HCT116 (cell line): Measurements from ENCODE around the gene WNT2. TPM values are rescaled to one million over a fixed set of nuclear protein-coding genes. Genes with fewer than 3 reads are reported as not detected.

ENCODE experiments used
- ATAC-seq: fragments of 200-7000 bp; cut with Tn5 transposase; 2 replicates; pipeline ENCODE4 v1.9.1; 2020; ENCODE audit warnings: mild to moderate bottlenecking, moderate library complexity
- BruUV-seq: library from RNA; stranded (reverse); fragments of 400-500 nt; replicated peaks from 2 replicates; lab custom pipeline; 2021; lab: Mats Ljungman, UMichigan
- CTCF ChIA-PET: fragments of 300-600 bp; sonication (Branson Sonifier 250); formaldehyde crosslinking; loops from one replicate; lab custom pipeline; 2021; ENCODE audit warnings: antibody characterized with exemption; lab: Charles Lee
- POLR2A ChIA-PET: fragments of 300-600, 350-600 bp; sonication (Branson Sonifier 250); formaldehyde crosslinking; loops from one replicate; lab custom pipeline; 2021; ENCODE audit warnings: antibody characterized with exemption; lab: Charles Lee
- RAD21 ChIA-PET, 2 experiments: fragments of 300-600 bp; sonication (Branson Sonifier 250); formaldehyde crosslinking; loops; one replicate each; lab custom pipeline; 2023; ENCODE audit warnings: low total read pairs in 2 of 2; ENCODE audit not compliant: uncharacterized antibody in 2 of 2, unreplicated experiment in 2 of 2, low non-redundant PET in 1 of 2; lab: Charles Lee
- DNase-seq: peaks from one replicate; pipeline ENCODE4 v3.0.0-alpha.2; 2010; ENCODE audit warnings: low read depth, low spot score
- H2AFZ ChIP-seq: fragments of 200-600 bp; shearing (Covaris generic), sonication (generic); 2 replicates; pipeline ENCODE4 v1.6.1; 2017; ENCODE audit warnings: low read depth, mixed run types, mixed read lengths, antibody characterized with exemption, low read length; ENCODE audit not compliant: poor library complexity, severe bottlenecking
- H3K27ac ChIP-seq: 2 replicates; pipeline ENCODE4 v1.5.1; 2012; ENCODE audit warnings: low read depth, low read length
- H3K27me3 ChIP-seq: fragments of 200-600 bp; sonication (generic); 2 replicates; pipeline ENCODE4 v1.6.1; 2016; ENCODE audit warnings: mixed run types, low read length, mixed read lengths; ENCODE audit not compliant: insufficient read depth
- H3K36me3 ChIP-seq, 2 experiments: fragments of 200-500 bp in 1 of 2; fragments of 200-600 bp in 1 of 2; sonication (Bioruptor generic) in 1 of 2; sonication (generic) in 1 of 2; 2 replicates each; pipeline versions ENCODE4 v1.5.1 to v1.6.1; 2014 to 2016; ENCODE audit warnings: low read length in 2 of 2, inconsistent platforms in 1 of 2, mixed read lengths in 1 of 2, mixed run types in 1 of 2; ENCODE audit not compliant: insufficient read depth in 2 of 2, control insufficient read depth in 1 of 2
- H3K4me1 ChIP-seq, 2 experiments: fragments of 200-600 bp in 1 of 2; sonication (generic) in 1 of 2; 2 replicates each; pipeline versions ENCODE4 v1.5.1 to v1.6.1; 2012 to 2017; ENCODE audit warnings: low read length in 2 of 2, inconsistent platforms in 1 of 2, mild to moderate bottlenecking in 1 of 2, mixed read lengths in 1 of 2, mixed run types in 1 of 2, moderate library complexity in 1 of 2; ENCODE audit not compliant: insufficient read depth in 2 of 2, control insufficient read depth in 1 of 2
- H3K4me2 ChIP-seq: fragments of 200-600 bp; sonication (generic); 2 replicates; pipeline ENCODE4 v1.6.1; 2017; ENCODE audit warnings: mixed run types, low read length, mixed read lengths
- H3K4me3 ChIP-seq, 2 experiments: fragments of 200-600 bp in 1 of 2; sonication (generic) in 1 of 2; replicated peaks in 1 of 2; 2 replicates each; pipeline ENCODE4 v1.5.1; 2011 to 2016; ENCODE audit warnings: low read length in 2 of 2, control low read depth in 1 of 2, low read depth in 1 of 2, mild to moderate bottlenecking in 1 of 2, mixed read lengths in 1 of 2, mixed run types in 1 of 2
- H3K79me2 ChIP-seq: fragments of 200-600 bp; sonication (generic); 2 replicates; pipeline ENCODE4 v1.6.1; 2017; ENCODE audit warnings: mild to moderate bottlenecking, mixed run types, low read length, moderate library complexity, mixed read lengths; ENCODE audit not compliant: insufficient read depth
- H3K9ac ChIP-seq: fragments of 200-600 bp; sonication (generic); 2 replicates; pipeline ENCODE4 v1.6.1; 2016; ENCODE audit warnings: low read length, mixed read lengths
- H3K9me2 ChIP-seq: fragments of 200-600 bp; sonication (generic), shearing (Covaris generic); 2 replicates; pipeline ENCODE4 v1.6.1; 2017; ENCODE audit warnings: mixed run types, mild to moderate bottlenecking, moderate library complexity; ENCODE audit not compliant: insufficient read depth
- H3K9me3 ChIP-seq, 2 experiments: fragments of 200-500 bp in 1 of 2; fragments of 200-600 bp in 1 of 2; sonication (Bioruptor generic) in 1 of 2; sonication (generic) in 1 of 2; 2 replicates each; pipeline ENCODE4 v1.6.1; 2014 to 2017; ENCODE audit warnings: low read length in 2 of 2, mixed read lengths in 2 of 2, inconsistent platforms in 1 of 2, low read depth in 1 of 2, mild to moderate bottlenecking in 1 of 2, mixed run types in 1 of 2, moderate library complexity in 1 of 2; ENCODE audit not compliant: control insufficient read depth in 1 of 2, insufficient read depth in 1 of 2
- H4K20me1 ChIP-seq: fragments of 200-600 bp; sonication (generic), shearing (Covaris generic); 2 replicates; pipeline ENCODE4 v1.6.1; 2017; ENCODE audit warnings: mixed run types, mild to moderate bottlenecking, moderate library complexity; ENCODE audit not compliant: insufficient read depth
- CEBPB ChIP-seq: IDR thresholded peaks from 2 replicates; pipeline ENCODE4 v1.6.1; 2012; ENCODE audit warnings: low read depth
- ELF1 ChIP-seq: IDR thresholded peaks from 2 replicates; pipeline ENCODE4 v1.6.1; 2012; ENCODE audit warnings: low read depth, borderline replicate concordance
- EZH2 ChIP-seq: fragments of 200-600 bp; sonication (generic); IDR thresholded peaks from 2 replicates; pipeline ENCODE4 v1.6.1; 2017; ENCODE audit warnings: antibody characterized with exemption, mixed run types
- FOSL1 ChIP-seq: IDR thresholded peaks from 2 replicates; pipeline ENCODE4 v1.6.1; 2012; ENCODE audit warnings: low read depth
- JUND ChIP-seq: IDR thresholded peaks from 2 replicates; pipeline ENCODE4 v1.6.1; 2012
- POLR2AphosphoS5 ChIP-seq: IDR thresholded peaks from 2 replicates; pipeline ENCODE4 v1.6.1; 2011; ENCODE audit warnings: mild to moderate bottlenecking, low read depth, low read length, moderate library complexity
- RAD21 ChIP-seq: IDR thresholded peaks from 2 replicates; pipeline ENCODE4 v1.6.1; 2012; ENCODE audit warnings: low read depth, mild to moderate bottlenecking
- SIN3A ChIP-seq: IDR thresholded peaks from 2 replicates; pipeline ENCODE4 v1.6.1; 2012; ENCODE audit warnings: low read depth
- SRF ChIP-seq: IDR thresholded peaks from 2 replicates; pipeline ENCODE4 v1.6.1; 2012; ENCODE audit warnings: low read depth
- YY1 ChIP-seq: IDR thresholded peaks from 2 replicates; pipeline ENCODE4 v1.6.1; 2011; ENCODE audit warnings: low read length, low read depth, moderate library complexity, mild to moderate bottlenecking; ENCODE audit not compliant: insufficient replicate concordance; ENCODE audit errors: extremely low read depth
- ZBTB33 ChIP-seq: IDR thresholded peaks from 2 replicates; pipeline ENCODE4 v1.6.1; 2011; ENCODE audit warnings: mild to moderate bottlenecking, low read length, moderate library complexity; ENCODE audit not compliant: insufficient replicate concordance; ENCODE audit errors: extremely low read depth
- ZFX ChIP-seq: fragments of 450-650 bp; IDR thresholded peaks from 2 replicates; pipeline ENCODE4 v1.6.1; 2017
- intact Hi-C: fragments of 100-400 bp; cut with micrococcal nuclease; formaldehyde crosslinking; loops from 2 replicates; pipeline ENCODE4 v1.10.0; 2022
- total RNA-seq: library from RNA; stranded (reverse); gene quantifications from one replicate; pipeline ENCODE4 v1.2.1, GENCODE V29; 2021; ENCODE audit not compliant: unreplicated experiment
- TF ChIP-seq, protein P1 (sequence below): IDR thresholded peaks from 2 replicates; pipeline ENCODE4 v1.6.1; 2012
- TF ChIP-seq, protein P2 (sequence below): IDR thresholded peaks from 2 replicates; pipeline ENCODE4 v1.6.1; 2012; ENCODE audit warnings: low read depth
- TF ChIP-seq, protein P3 (sequence below), 3 experiments: fragments of 200-600 bp in 1 of 3; sonication (generic) in 1 of 3; IDR thresholded peaks in 2 of 3; conservative IDR thresholded peaks in 1 of 3; 2 replicates each; pipeline ENCODE4 v1.5.1; 2012 to 2017; ENCODE audit warnings: low read depth in 2 of 3, low read length in 2 of 3, antibody characterized with exemption in 1 of 3, borderline replicate concordance in 1 of 3, control low read depth in 1 of 3, mild to moderate bottlenecking in 1 of 3, mixed read lengths in 1 of 3, mixed run types in 1 of 3, moderate library complexity in 1 of 3; ENCODE audit not compliant: insufficient read depth in 1 of 3
- TF ChIP-seq, protein P4 (sequence below): IDR thresholded peaks from 2 replicates; pipeline ENCODE4 v1.6.1; 2012

WNT2 gene
- total RNA-seq, 1 experiment from 2014 or later, result 0.12 TPM

GRCh38 chr7:117243390-117243789 is 79.5 kb downstream of the WNT2 start:
- intact Hi-C loops, result no loop called here
- H3K4me3 ChIP-seq, result no peak overlapping the region
- DNase-seq, result no peak
- ChIA-PET CTCF (no interaction called here), POLR2A (no interaction called here), RAD21 (no interaction called here)
- no peak overlapping the region for H3K27ac ChIP-seq
- no peaks in the 10 kb centered on the region for H4K20me1 ChIP-seq
- ATAC-seq, result no peak
- no peaks in the 10 kb centered on the region for H3K9me3 ChIP-seq
- H3K36me3 ChIP-seq, result no peaks in the 10 kb centered on the region
- H2AFZ ChIP-seq, result no peak overlapping the region
- no peak overlapping the region for H3K9ac ChIP-seq
- no peaks in the 10 kb centered on the region for H3K4me1 ChIP-seq
- H3K27me3 ChIP-seq, result no peaks in the 10 kb centered on the region
- BruUV-seq, result no TSS peak
- no peaks in the 10 kb centered on the region for H3K9me2 ChIP-seq
- no peak overlapping the region for H3K4me2 ChIP-seq
- TF ChIP-seq, protein P1, sequence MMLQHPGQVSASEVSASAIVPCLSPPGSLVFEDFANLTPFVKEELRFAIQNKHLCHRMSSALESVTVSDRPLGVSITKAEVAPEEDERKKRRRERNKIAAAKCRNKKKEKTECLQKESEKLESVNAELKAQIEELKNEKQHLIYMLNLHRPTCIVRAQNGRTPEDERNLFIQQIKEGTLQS, result no peak
- TF ChIP-seq, protein P2, sequence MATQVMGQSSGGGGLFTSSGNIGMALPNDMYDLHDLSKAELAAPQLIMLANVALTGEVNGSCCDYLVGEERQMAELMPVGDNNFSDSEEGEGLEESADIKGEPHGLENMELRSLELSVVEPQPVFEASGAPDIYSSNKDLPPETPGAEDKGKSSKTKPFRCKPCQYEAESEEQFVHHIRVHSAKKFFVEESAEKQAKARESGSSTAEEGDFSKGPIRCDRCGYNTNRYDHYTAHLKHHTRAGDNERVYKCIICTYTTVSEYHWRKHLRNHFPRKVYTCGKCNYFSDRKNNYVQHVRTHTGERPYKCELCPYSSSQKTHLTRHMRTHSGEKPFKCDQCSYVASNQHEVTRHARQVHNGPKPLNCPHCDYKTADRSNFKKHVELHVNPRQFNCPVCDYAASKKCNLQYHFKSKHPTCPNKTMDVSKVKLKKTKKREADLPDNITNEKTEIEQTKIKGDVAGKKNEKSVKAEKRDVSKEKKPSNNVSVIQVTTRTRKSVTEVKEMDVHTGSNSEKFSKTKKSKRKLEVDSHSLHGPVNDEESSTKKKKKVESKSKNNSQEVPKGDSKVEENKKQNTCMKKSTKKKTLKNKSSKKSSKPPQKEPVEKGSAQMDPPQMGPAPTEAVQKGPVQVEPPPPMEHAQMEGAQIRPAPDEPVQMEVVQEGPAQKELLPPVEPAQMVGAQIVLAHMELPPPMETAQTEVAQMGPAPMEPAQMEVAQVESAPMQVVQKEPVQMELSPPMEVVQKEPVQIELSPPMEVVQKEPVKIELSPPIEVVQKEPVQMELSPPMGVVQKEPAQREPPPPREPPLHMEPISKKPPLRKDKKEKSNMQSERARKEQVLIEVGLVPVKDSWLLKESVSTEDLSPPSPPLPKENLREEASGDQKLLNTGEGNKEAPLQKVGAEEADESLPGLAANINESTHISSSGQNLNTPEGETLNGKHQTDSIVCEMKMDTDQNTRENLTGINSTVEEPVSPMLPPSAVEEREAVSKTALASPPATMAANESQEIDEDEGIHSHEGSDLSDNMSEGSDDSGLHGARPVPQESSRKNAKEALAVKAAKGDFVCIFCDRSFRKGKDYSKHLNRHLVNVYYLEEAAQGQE, result no peak
- TF ChIP-seq EZH2 (no peak), ZBTB33 (no peak), FOSL1 (no peak), SIN3A (no peak), CEBPB (no peak), POLR2AphosphoS5 (no peak), RAD21 (no peak), ELF1 (no peak), ZFX (no peak), JUND (no peak), SRF (no peak), YY1 (no peak)
- TF ChIP-seq, protein P3, sequence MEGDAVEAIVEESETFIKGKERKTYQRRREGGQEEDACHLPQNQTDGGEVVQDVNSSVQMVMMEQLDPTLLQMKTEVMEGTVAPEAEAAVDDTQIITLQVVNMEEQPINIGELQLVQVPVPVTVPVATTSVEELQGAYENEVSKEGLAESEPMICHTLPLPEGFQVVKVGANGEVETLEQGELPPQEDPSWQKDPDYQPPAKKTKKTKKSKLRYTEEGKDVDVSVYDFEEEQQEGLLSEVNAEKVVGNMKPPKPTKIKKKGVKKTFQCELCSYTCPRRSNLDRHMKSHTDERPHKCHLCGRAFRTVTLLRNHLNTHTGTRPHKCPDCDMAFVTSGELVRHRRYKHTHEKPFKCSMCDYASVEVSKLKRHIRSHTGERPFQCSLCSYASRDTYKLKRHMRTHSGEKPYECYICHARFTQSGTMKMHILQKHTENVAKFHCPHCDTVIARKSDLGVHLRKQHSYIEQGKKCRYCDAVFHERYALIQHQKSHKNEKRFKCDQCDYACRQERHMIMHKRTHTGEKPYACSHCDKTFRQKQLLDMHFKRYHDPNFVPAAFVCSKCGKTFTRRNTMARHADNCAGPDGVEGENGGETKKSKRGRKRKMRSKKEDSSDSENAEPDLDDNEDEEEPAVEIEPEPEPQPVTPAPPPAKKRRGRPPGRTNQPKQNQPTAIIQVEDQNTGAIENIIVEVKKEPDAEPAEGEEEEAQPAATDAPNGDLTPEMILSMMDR (IDR thresholded peaks at IDR 0.05 in 2 of 3, conservative IDR thresholded peaks at IDR 0.05 in 1 of 3; ENCODE audit: borderline replicate concordance in 1 of 3, insufficient read depth in 1 of 3, low read depth in 2 of 3, low read length in 2 of 3), result no peak
- TF ChIP-seq, protein P4, sequence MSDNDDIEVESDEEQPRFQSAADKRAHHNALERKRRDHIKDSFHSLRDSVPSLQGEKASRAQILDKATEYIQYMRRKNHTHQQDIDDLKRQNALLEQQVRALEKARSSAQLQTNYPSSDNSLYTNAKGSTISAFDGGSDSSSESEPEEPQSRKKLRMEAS, result no peak
- no peaks in the 10 kb centered on the region for H3K79me2 ChIP-seq
